GM18870 (cell line): ENCODE results near the gene RGS3.

Experiments used
- ATAC-seq: cut with Tn5 transposase; IDR thresholded peaks from one replicate; pipeline ENCODE4 v1.9.1; 2021; ENCODE audit warnings: moderate library complexity; ENCODE audit not compliant: unreplicated experiment

Gene RGS3

GRCh38 chr9:113582698-113583200 is 119.2 kb downstream of the RGS3 start:
- ATAC-seq = no peak

- ATAC-seq = no peak
Observed at GRCh38 chr9:113583511-113584427, 120.2 kb downstream of the RGS3 start.

GRCh38 chr9:113584428-113585084 is 121.0 kb downstream of the RGS3 start:
- ATAC-seq = no peak

- no peak for ATAC-seq
Observed at GRCh38 chr9:113585085-113585442, 121.5 kb downstream of the RGS3 start.

GRCh38 chr9:113585555-113585954 is 122.0 kb downstream of the RGS3 start:
- no peak for ATAC-seq

GRCh38 chr9:113587471-113588031 is 124.0 kb downstream of the RGS3 start:
- no peak for ATAC-seq

- ATAC-seq = no peak
Observed at GRCh38 chr9:113588242-113588810, 124.8 kb downstream of the RGS3 start.

- no peak for ATAC-seq
Observed at GRCh38 chr9:113588936-113589335, 125.4 kb downstream of the RGS3 start.

- no peak for ATAC-seq
Observed at GRCh38 chr9:113589407-113589806, 125.9 kb downstream of the RGS3 start.

- no peak for ATAC-seq
Observed at GRCh38 chr9:113589890-113590289, 126.4 kb downstream of the RGS3 start.

GRCh38 chr9:113590389-113590788 is 126.9 kb downstream of the RGS3 start:
- no peak for ATAC-seq

GRCh38 chr9:113590991-113591898 is 127.7 kb downstream of the RGS3 start:
- no peak for ATAC-seq

- ATAC-seq = no peak
Observed at GRCh38 chr9:113591899-113592625, 128.5 kb downstream of the RGS3 start.

GRCh38 chr9:113592876-113593575 is 129.5 kb downstream of the RGS3 start:
- ATAC-seq = no peak

GRCh38 chr9:113593682-113594281 is 130.3 kb downstream of the RGS3 start:
- ATAC-seq = peak; percentile 37

GRCh38 chr9:113594484-113595299 is 131.2 kb downstream of the RGS3 start:
- no peak for ATAC-seq

- ATAC-seq = no peak
Observed at GRCh38 chr9:113596616-113597320, 133.2 kb downstream of the RGS3 start.
